A549 treated with CORT108297 at 1 μM for 4 hours (cell line): ENCODE measurements around the gene ZNF350. TPM values are rescaled to one million over a fixed set of nuclear protein-coding genes. Genes with fewer than 3 reads are reported as not detected.

ENCODE experiments used
- total RNA-seq: library from RNA; stranded (reverse); fragments of 200-300 nt; extraction: Qiagen RNA extraction; gene quantifications from 5 replicates; pipeline ENCODE4 v1.2.3, GENCODE V29; 2022

Gene ZNF350
- 3.0 to 6.1 TPM (median 4.7 TPM) in 5 replicates for total RNA-seq

DNA sequence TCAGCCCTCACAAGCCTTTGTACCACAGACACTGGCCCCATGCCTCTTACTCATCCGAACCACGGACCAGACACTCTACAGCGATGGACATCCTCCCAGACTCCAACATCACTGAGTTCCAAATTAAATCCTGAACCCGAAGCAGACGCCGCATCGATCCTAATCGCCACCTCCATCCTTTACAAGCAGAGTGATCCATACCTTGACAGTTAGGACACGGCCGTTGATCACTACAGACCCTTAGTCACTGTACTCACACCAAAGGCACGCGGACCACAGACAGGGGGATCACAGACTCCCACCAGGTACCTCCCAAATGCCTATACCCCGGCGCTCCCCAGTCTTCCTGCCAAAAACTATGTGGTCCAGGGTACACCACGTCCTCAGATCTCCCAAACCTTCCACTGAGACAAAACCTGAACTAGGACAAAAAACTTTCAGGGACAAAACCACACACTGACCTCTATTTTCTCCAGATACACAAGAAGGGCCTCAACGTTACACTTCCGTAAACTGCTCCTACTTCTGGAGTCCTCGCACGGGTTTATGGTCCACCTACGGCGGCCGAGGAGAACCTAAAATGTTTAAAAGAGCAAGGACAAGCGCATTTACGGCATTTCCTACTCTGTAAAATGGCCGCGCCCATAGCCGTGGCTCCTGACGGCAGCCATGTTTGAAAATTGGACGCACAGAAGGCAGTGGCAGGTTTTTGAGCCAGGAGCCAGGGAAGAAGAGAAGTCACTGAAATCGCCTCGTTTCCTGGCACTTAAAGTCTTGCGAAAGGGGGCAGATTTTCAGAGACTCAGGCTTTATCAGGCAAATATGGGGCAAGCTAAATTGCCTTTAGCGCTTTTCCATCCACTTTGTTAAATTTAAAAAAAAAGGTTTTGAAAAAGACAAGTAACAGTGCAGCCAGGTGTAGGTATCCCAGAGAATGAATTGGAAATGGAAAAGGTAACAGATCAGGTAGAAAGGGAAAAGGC lies at the start of gene ZNF350:
Gene ZNF350 (minus strand): TSS at position 532 of the 983 bp plus-strand sequence. CDS start 12,480 bp downstream, outside the sequence.

DNA sequence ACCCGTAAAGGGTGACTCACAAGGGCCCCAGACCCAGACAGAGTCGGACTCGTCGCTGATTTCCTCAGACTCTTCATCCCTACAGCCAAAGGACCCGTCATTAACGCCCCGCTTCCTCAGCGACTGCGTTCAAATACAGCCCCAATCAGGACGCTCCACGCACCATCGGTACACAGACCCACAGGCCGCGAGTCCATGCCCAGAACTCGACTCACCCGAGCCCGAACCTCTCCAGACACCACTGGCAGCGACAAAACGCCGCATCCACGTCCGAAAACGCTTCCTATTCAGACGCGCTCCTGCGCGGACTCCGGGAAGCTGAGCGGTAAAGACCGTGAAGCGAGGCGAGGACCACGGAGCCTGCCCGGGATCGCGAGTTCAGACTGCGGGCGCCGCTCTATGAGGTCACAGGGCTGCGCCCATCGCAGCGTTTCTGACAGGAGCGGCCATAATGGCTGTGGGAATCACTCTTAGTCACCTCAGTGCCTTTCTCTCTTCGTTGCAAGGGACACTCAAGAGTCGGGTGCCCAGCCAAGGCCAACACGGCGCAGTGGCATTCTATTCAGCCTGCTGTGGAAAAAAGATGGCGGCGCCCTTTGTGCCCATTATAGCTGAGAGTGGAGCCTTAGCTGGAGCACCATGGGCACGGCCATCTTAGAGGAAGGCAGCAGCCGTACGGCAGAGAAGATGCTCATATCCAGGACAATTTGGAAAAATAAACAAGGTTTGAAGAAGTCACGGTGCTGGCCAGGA lies 41.6 kb upstream of the ZNF350 start, which contains the start of gene ZNF614:
Gene ZNF614 (minus strand): TSS at position 353 of the 753 bp plus-strand sequence. CDS start 2,634 bp downstream, outside the sequence.

DNA sequence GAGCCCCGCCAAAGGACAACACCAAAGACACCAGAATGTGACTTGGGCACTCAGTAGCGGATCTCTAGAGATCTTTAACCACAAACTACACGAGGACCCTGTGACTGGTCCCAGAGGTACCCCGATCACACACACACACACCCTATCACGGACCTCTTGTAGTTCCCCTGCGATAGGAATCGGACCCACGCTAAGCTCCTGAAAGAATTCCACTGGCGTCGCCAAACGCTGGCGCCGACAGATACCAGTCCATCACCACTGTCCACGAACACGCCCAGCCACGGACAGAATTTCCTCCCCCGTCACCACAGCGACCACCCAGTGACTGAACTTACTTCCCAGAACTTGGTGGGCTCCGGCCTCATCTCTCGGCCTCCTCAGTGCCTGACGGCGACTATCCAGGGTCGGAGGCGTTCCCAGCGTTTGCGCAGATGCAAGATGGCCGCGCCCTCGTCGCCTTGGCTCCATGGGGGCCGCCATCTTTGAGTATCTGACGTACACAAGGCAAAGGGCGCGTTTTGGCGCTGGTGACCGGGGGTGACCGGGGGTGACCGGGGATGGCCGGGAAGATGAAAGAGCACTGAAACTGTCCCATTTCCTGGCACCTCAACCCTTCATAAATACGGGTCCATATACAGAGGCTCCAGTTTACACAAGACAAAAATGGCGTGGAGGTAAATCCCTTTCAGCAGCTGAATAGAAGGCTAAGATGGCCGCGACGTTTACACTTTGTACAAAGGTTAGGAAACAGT lies 21.3 kb upstream of the ZNF350 start, which contains the start of gene ZNF615:
Gene ZNF615 (minus strand): TSS at position 406 of the 752 bp plus-strand sequence. CDS start 4,500 bp downstream, outside the sequence.

DNA sequence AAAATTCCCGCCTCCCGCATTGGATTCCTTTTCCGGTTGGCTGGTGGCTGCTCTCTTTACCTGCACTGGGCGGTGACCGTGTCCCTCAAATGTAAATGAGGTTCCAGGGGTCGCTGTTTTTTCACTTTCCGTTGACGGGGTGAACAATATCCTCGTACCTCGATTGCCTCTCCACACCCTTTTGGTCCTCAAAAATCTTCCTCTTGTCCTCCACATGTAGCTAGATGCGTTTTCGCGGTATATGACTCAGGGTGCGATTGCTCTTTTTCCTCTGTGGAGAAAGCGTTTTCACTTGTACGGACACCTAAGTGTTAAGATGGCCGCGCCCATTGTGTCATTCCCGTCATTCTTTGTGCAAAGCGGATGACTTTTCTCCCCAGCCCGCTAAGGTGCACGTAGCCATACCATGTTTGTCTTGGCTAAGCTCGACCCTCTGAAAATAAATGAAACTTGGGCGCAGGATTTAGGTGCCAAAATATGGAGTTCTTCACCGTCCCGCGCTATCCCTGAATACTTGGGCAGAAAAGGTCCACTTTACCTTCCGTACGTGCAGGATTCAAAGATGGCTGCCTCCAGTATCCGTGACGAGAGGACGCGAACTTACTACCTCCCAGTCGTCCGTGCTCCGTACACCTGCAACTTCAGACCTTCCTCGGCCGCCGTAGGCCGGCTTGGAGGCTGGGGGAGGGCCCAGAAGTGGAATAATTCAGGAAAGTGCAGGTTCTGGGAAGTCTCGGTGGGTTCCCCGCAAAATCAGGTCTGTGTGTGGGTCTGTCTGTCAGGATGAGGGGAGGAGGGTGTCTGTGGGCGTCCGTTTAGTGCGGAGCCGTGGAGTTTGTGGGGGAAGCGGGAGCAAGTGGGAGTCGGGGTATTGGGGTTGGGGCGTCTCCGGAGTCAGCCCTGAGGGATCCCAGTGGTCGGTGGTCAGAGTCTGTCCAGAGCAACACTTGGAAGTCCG lies 59.6 kb downstream of the ZNF350 start, which contains the start of gene ZNF613:
Gene ZNF613 (plus strand): TSS at position 689 of the 958 bp plus-strand sequence. CDS start 8,749 bp downstream, outside the sequence.

Other genes with a start within 250 kb of the ZNF350 start
- 0.07 to 0.31 TPM (median 0.08 TPM) in 4 of 5 replicates, not detected in the other for gene FPR1, start 235.0 kb downstream of the ZNF350 start, total RNA-seq
- not detected in 5 replicates for gene FPR2, start 225.7 kb downstream of the ZNF350 start, total RNA-seq
- gene FPR3, start 191.7 kb downstream of the ZNF350 start, total RNA-seq, result not detected in 5 replicates
- gene ZNF577, start 98.9 kb downstream of the ZNF350 start, total RNA-seq, result 0.03 to 0.12 TPM (median 0.08 TPM) in 4 of 5 replicates, not detected in the other
- 0.15 to 0.51 TPM (median 0.27 TPM) in 5 replicates for gene ZNF649, start 81.8 kb downstream of the ZNF350 start, total RNA-seq
- gene ZNF613, start 59.4 kb downstream of the ZNF350 start, total RNA-seq, result 0.65 to 1.8 TPM (median 1.3 TPM) in 5 replicates
- gene ZNF615, start 21.4 kb upstream of the ZNF350 start, total RNA-seq, result 3.1 to 4.9 TPM (median 3.9 TPM) in 5 replicates
- 2.9 to 3.7 TPM (median 3.1 TPM) in 5 replicates for gene ZNF614, start 41.5 kb upstream of the ZNF350 start, total RNA-seq
- gene ZNF432, start 62.0 kb upstream of the ZNF350 start, total RNA-seq, result 1.5 to 1.9 TPM (median 1.6 TPM) in 5 replicates
- 1.8 to 2.7 TPM (median 2.4 TPM) in 5 replicates for gene ZNF841, start 108.9 kb upstream of the ZNF350 start, total RNA-seq
- 0.61 to 1.2 TPM (median 0.68 TPM) in 5 replicates for gene ZNF616, start 153.1 kb upstream of the ZNF350 start, total RNA-seq
- gene ZNF836, start 184.8 kb upstream of the ZNF350 start, total RNA-seq, result 0.68 to 1.4 TPM (median 0.82 TPM) in 5 replicates
- 186 to 314 TPM (median 307 TPM) in 5 replicates for gene PPP2R1A, start 203.2 kb upstream of the ZNF350 start, total RNA-seq